Measurements from ENCODE around the gene WDR44. TPM values are rescaled to one million over a fixed set of nuclear protein-coding genes. Genes with fewer than 3 reads are reported as not detected.
A peak's percentile ranks its signal among the peaks of the same experiment; 100 is the strongest.

The WDR44 gene
- total RNA-seq, 1 experiment from 2014 or later = 16.2 TPM

GRCh38 chrX:118497180-118497818 lies 151.4 kb downstream of the WDR44 start:
- DNase-seq = no peak
- no peaks in the 10 kb centered on the region for H4K20me1 ChIP-seq (ENCODE audit: low read length)
- H3K4me1 ChIP-seq (ENCODE audit: insufficient read depth, low read length) = no peaks in the 10 kb centered on the region
- peak overlapping the region; percentile 81; the same call in 1 of the 2 replicates for H3K4me3 ChIP-seq (ENCODE audit: low read length)
- peak overlapping the region; percentile 98 for H3K4me2 ChIP-seq (ENCODE audit: low read length)
- H3K27ac ChIP-seq (ENCODE audit: low read length) = no peak overlapping the region
- ChIA-PET POLR2A (ENCODE audit: unreplicated experiment) (interaction anchor here (0.6 kb wide), 1 partner anchor 169 kb away, joined by 4 read pairs; no protein-coding TSS in a partner anchor), CTCF (no interaction called here)
- TSS peak; percentile 32 for BruUV-seq (replicated peaks)
- H3K9me2 ChIP-seq (replicated peaks; ENCODE audit: low read length) = no peaks in the 10 kb centered on the region
- no peaks in the 10 kb centered on the region for H3K27me3 ChIP-seq (ENCODE audit: low read length)
- no peaks in the 10 kb centered on the region for H3F3A ChIP-seq (ENCODE audit: low read length, unreplicated experiment)
- intact Hi-C loops (cut with micrococcal nuclease) = no loop called here
- no peaks in the 10 kb centered on the region for H3K9me3 ChIP-seq (ENCODE audit: low read length)
- H2AFZ ChIP-seq (ENCODE audit: low read length) = peak overlapping the region; percentile 99
- no peak for ATAC-seq
- H3K36me3 ChIP-seq (ENCODE audit: low read depth, low read length) = no peaks in the 10 kb centered on the region
- TF ChIP-seq EZH2 (IDR thresholded peaks at IDR 0.05; ENCODE audit: low read length, unreplicated experiment) = no peak
- TF ChIP-seq EZH2phosphoT487 (IDR thresholded peaks at IDR 0.05; ENCODE audit: borderline replicate concordance, low read length) = no peak
- no peak for TF ChIP-seq CTCF (conservative IDR thresholded peaks at IDR 0.05; ENCODE audit: low read depth, low read length)
- H3K9ac ChIP-seq (ENCODE audit: low read length) = no peak overlapping the region
- H3K79me2 ChIP-seq (ENCODE audit: low read length) = no peaks in the 10 kb centered on the region

- intact Hi-C loops (cut with micrococcal nuclease) = no loop called here
- POLR2A ChIA-PET (ENCODE audit: unreplicated experiment) = no interaction called here
- no peak for TF ChIP-seq CTCF (conservative IDR thresholded peaks at IDR 0.05; ENCODE audit: low read depth, low read length)
- TF ChIP-seq EZH2 (IDR thresholded peaks at IDR 0.05; ENCODE audit: low read length, unreplicated experiment) = no peak
- TF ChIP-seq EZH2phosphoT487 (IDR thresholded peaks at IDR 0.05; ENCODE audit: borderline replicate concordance, low read length) = no peak
- Histone ChIP-seq H3K27ac (ENCODE audit: low read length) (no peak overlapping the region), H4K20me1 (ENCODE audit: low read length) (no peaks in the 10 kb centered on the region), H3K27me3 (ENCODE audit: low read length) (no peaks in the 10 kb centered on the region), H3F3A (ENCODE audit: low read length, unreplicated experiment) (no peaks in the 10 kb centered on the region), H3K4me3 (ENCODE audit: low read length) (no peak overlapping the region), H2AFZ (ENCODE audit: low read length) (no peak overlapping the region), H3K79me2 (ENCODE audit: low read length) (no peaks in the 10 kb centered on the region), H3K4me2 (ENCODE audit: low read length) (no peak overlapping the region), H3K9ac (ENCODE audit: low read length) (no peak overlapping the region), H3K9me3 (ENCODE audit: low read length) (no peaks in the 10 kb centered on the region), H3K36me3 (ENCODE audit: low read depth, low read length) (no peaks in the 10 kb centered on the region), H3K9me2 (replicated peaks; ENCODE audit: low read length) (no peaks in the 10 kb centered on the region), H3K4me1 (ENCODE audit: insufficient read depth, low read length) (no peaks in the 10 kb centered on the region)
- BruUV-seq (replicated peaks) = no TSS peak
- DNase-seq (no peak), ATAC-seq (no peak)
- CTCF ChIA-PET = no interaction called here
Observed at GRCh38 chrX:118498351-118498750, 152.4 kb downstream of the WDR44 start.

- intact Hi-C loops (cut with micrococcal nuclease) = no loop called here
- Histone ChIP-seq H3K36me3 (ENCODE audit: low read depth, low read length) (no peaks in the 10 kb centered on the region), H3K4me1 (ENCODE audit: insufficient read depth, low read length) (no peaks in the 10 kb centered on the region), H3F3A (ENCODE audit: low read length, unreplicated experiment) (no peaks in the 10 kb centered on the region), H3K27me3 (ENCODE audit: low read length) (no peaks in the 10 kb centered on the region), H3K9me2 (replicated peaks; ENCODE audit: low read length) (no peaks in the 10 kb centered on the region), H3K4me2 (ENCODE audit: low read length) (no peak overlapping the region), H4K20me1 (ENCODE audit: low read length) (no peaks in the 10 kb centered on the region), H3K27ac (ENCODE audit: low read length) (no peak overlapping the region), H3K9me3 (ENCODE audit: low read length) (no peaks in the 10 kb centered on the region), H3K4me3 (ENCODE audit: low read length) (no peak overlapping the region), H3K79me2 (ENCODE audit: low read length) (no peaks in the 10 kb centered on the region), H3K9ac (ENCODE audit: low read length) (no peak overlapping the region), H2AFZ (ENCODE audit: low read length) (no peak overlapping the region)
- ChIA-PET POLR2A (ENCODE audit: unreplicated experiment) (no interaction called here), CTCF (no interaction called here)
- DNase-seq (no peak), ATAC-seq (no peak)
- no TSS peak for BruUV-seq (replicated peaks)
- TF ChIP-seq EZH2phosphoT487 (IDR thresholded peaks at IDR 0.05; ENCODE audit: borderline replicate concordance, low read length) (no peak), CTCF (conservative IDR thresholded peaks at IDR 0.05; ENCODE audit: low read depth, low read length) (no peak), EZH2 (IDR thresholded peaks at IDR 0.05; ENCODE audit: low read length, unreplicated experiment) (no peak)
Observed at GRCh38 chrX:118498755-118499154, 152.8 kb downstream of the WDR44 start.

Measured in PC-3 (cell line).